ENCODE results near the gene ZFYVE16. TPM values are rescaled to one million over a fixed set of nuclear protein-coding genes. Genes with fewer than 3 reads are reported as not detected.
"Not testable (repeated sequence)": the region's sequence is repeated elsewhere in the genome, so short reads cannot be mapped to it uniquely, and the experiment has no call there.

The ZFYVE16 gene
- total RNA-seq, 1 experiment from 2014 or later: 65.7 TPM

- POLR2A ChIA-PET (ENCODE audit: low non-redundant PET): no interaction called here
- no peaks in the 10 kb centered on the region for H3K27me3 ChIP-seq (replicated peaks; ENCODE audit: insufficient read depth, low read depth, low read length, poor library complexity)
- intact Hi-C loops (cut with micrococcal nuclease; ENCODE audit: unreplicated experiment): no loop called here
Observed at GRCh38 chr5:80492741-80493140, 84.9 kb downstream of the ZFYVE16 start.

DNA sequence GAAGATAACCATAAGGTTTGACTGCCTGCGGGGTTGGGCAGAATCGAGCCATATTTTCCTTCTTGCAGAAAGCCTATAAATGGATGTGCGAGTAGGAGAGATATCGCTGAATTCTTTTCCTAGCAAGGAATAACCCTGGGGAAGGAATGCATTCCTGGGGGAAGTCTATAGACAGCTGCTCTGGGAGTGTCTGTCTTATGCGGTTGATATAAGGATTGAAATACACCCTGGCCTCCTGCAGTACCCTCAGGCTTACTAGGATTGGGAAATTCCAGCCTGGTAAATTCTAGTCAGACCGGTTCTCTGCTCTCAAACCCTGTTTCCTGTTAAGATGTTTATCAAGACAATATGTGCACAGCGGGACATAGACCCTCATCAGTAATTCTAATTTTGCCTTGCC, 85.6 kb downstream of the ZFYVE16 start:
- CTCF ChIA-PET; H3K27ac ChIP-seq (ENCODE audit: low read depth, low read length, poor library complexity, severe bottlenecking); H3K4me3 ChIP-seq (ENCODE audit: low read depth, low read length, poor library complexity, severe bottlenecking); H3K4me1 ChIP-seq (ENCODE audit: insufficient read depth, low read length, poor library complexity, severe bottlenecking); H3K9me3 ChIP-seq (ENCODE audit: low read depth, low read length, poor library complexity, severe bottlenecking); H3K27me3 ChIP-seq (replicated peaks; ENCODE audit: insufficient read depth, low read depth, low read length, poor library complexity); H3K36me3 ChIP-seq (ENCODE audit: insufficient read depth, low read length, poor library complexity, severe bottlenecking); BruUV-seq (replicated peaks); POLR2A ChIA-PET (ENCODE audit: low non-redundant PET); intact Hi-C loops (cut with micrococcal nuclease; ENCODE audit: unreplicated experiment): not testable (repeated sequence)
- peak; percentile 11 for DNase-seq (ENCODE audit: low spot score)

More at GRCh38 chr5:80492741-80493140, 84.9 kb downstream of the ZFYVE16 start:
- TF ChIP-seq CTCF (conservative IDR thresholded peaks at IDR 0.05; ENCODE audit: low read depth, low read length) (no peak), EZH2 (IDR thresholded peaks at IDR 0.05; ENCODE audit: borderline replicate concordance, low read depth, low read length, poor library complexity, severe bottlenecking) (no peak)
- no peak overlapping the region for H3K27ac ChIP-seq (ENCODE audit: low read depth, low read length, poor library complexity, severe bottlenecking)
- CTCF ChIA-PET: interaction anchor here (0.5 kb wide), 1 partner anchor 1675 kb away, joined by 3 read pairs; no protein-coding TSS in a partner anchor
- no peak for DNase-seq (ENCODE audit: low spot score)
- no peaks in the 10 kb centered on the region for H3K9me3 ChIP-seq (ENCODE audit: low read depth, low read length, poor library complexity, severe bottlenecking)
- H3K4me3 ChIP-seq (ENCODE audit: low read depth, low read length, poor library complexity, severe bottlenecking): no peak overlapping the region
- H3K36me3 ChIP-seq (ENCODE audit: insufficient read depth, low read length, poor library complexity, severe bottlenecking): no peaks in the 10 kb centered on the region
- no TSS peak for BruUV-seq (replicated peaks)
- no peaks in the 10 kb centered on the region for H3K4me1 ChIP-seq (ENCODE audit: insufficient read depth, low read length, poor library complexity, severe bottlenecking)

GRCh38 chr5:80495891-80496290, 88.0 kb downstream of the ZFYVE16 start:
- Histone ChIP-seq H3K4me1 (ENCODE audit: insufficient read depth, low read length, poor library complexity, severe bottlenecking) (no peaks in the 10 kb centered on the region), H3K36me3 (ENCODE audit: insufficient read depth, low read length, poor library complexity, severe bottlenecking) (no peaks in the 10 kb centered on the region), H3K4me3 (ENCODE audit: low read depth, low read length, poor library complexity, severe bottlenecking) (no peak overlapping the region), H3K27me3 (replicated peaks; ENCODE audit: insufficient read depth, low read depth, low read length, poor library complexity) (no peaks in the 10 kb centered on the region), H3K27ac (ENCODE audit: low read depth, low read length, poor library complexity, severe bottlenecking) (no peak overlapping the region), H3K9me3 (ENCODE audit: low read depth, low read length, poor library complexity, severe bottlenecking) (no peaks in the 10 kb centered on the region)
- no TSS peak for BruUV-seq (replicated peaks)
- ChIA-PET POLR2A (ENCODE audit: low non-redundant PET) (no interaction called here), CTCF (no interaction called here)
- no peak for DNase-seq (ENCODE audit: low spot score)
- no peak for TF ChIP-seq EZH2 (IDR thresholded peaks at IDR 0.05; ENCODE audit: borderline replicate concordance, low read depth, low read length, poor library complexity, severe bottlenecking)
- TF ChIP-seq CTCF (conservative IDR thresholded peaks at IDR 0.05; ENCODE audit: low read depth, low read length): no peak
- intact Hi-C loops (cut with micrococcal nuclease; ENCODE audit: unreplicated experiment): no loop called here

DNA sequence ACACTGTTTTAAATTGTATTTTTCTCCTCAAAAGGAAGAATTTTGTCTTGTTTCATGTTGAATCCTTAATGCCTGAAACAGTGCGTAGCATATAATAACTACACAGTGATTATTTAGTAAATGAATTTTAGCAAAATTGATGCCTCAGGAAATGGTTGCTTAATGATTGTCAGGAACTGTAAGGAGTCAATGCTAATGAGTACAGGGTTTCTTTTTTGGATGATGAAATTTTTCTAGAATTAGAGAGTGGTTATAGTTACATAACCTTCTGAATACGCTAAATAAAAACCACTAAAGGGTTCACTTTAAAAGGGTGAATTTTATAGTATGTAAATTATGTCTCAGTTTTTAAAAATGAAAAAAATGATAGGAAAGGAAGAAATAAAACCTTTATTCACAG, 94.9 kb downstream of the ZFYVE16 start:
- intact Hi-C loops (cut with micrococcal nuclease; ENCODE audit: unreplicated experiment): no loop called here
- TF ChIP-seq EZH2 (IDR thresholded peaks at IDR 0.05; ENCODE audit: borderline replicate concordance, low read depth, low read length, poor library complexity, severe bottlenecking): no peak
- TF ChIP-seq CTCF (conservative IDR thresholded peaks at IDR 0.05; ENCODE audit: low read depth, low read length): no peak
- peaks cover 7% of the 10 kb centered on the region for H3K4me1 ChIP-seq (ENCODE audit: insufficient read depth, low read length, poor library complexity, severe bottlenecking)
- no peak for DNase-seq (ENCODE audit: low spot score)
- no peaks in the 10 kb centered on the region for H3K36me3 ChIP-seq (ENCODE audit: insufficient read depth, low read length, poor library complexity, severe bottlenecking)
- H3K9me3 ChIP-seq (ENCODE audit: low read depth, low read length, poor library complexity, severe bottlenecking): no peaks in the 10 kb centered on the region
- H3K4me3 ChIP-seq (ENCODE audit: low read depth, low read length, poor library complexity, severe bottlenecking): no peak overlapping the region
- POLR2A ChIA-PET (ENCODE audit: low non-redundant PET): no interaction called here
- no peak overlapping the region for H3K27ac ChIP-seq (ENCODE audit: low read depth, low read length, poor library complexity, severe bottlenecking)
- CTCF ChIA-PET: no interaction called here
- no TSS peak for BruUV-seq (replicated peaks)
- no peaks in the 10 kb centered on the region for H3K27me3 ChIP-seq (replicated peaks; ENCODE audit: insufficient read depth, low read depth, low read length, poor library complexity)
